AG09309 (cell line): Measurements from ENCODE around the gene HAPSTR1.

ENCODE experiments used
- DNase-seq: peaks from one replicate; pipeline ENCODE4 v3.0.0-alpha.2; 2010; ENCODE audit warnings: low read depth
- H3K4me3 ChIP-seq: 2 replicates; pipeline ENCODE4 v1.5.1; 2011; ENCODE audit warnings: mild to moderate bottlenecking, low read depth, low read length, moderate library complexity; ENCODE audit not compliant: control insufficient read depth
- CTCF ChIP-seq: IDR thresholded peaks from 2 replicates; pipeline ENCODE4 v1.5.1; 2011; ENCODE audit warnings: mild to moderate bottlenecking, low read depth, low read length, inconsistent platforms; ENCODE audit not compliant: insufficient read depth, control insufficient read depth; ENCODE audit errors: missing control alignments

Gene HAPSTR1

DNA sequence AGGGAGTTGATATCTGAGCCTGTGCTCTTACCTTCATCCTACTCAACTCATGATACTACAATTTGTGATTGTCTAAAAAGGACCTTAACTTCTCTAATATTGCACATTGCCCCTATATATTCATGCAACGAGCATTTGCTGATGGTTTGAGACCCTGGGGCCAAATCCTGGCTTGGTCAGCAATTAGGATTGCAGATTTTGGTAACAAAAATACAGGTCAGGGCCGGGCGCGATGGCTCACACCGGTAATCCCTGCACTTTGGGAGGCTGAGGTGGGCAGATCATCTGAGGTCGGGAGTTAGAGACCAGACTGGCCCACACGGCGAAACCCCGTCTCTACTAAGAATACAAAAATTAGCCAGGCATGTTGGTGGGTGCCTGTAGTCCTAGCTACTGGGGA is 35.4 kb upstream of the HAPSTR1 start:
- no peak for DNase-seq
- TF ChIP-seq CTCF: no peak
- no peak overlapping the region for H3K4me3 ChIP-seq

GRCh38 chr16:9058211-9058610 is 33.2 kb upstream of the HAPSTR1 start:
- no peak for TF ChIP-seq CTCF
- no peak overlapping the region for H3K4me3 ChIP-seq
- DNase-seq: no peak

DNA sequence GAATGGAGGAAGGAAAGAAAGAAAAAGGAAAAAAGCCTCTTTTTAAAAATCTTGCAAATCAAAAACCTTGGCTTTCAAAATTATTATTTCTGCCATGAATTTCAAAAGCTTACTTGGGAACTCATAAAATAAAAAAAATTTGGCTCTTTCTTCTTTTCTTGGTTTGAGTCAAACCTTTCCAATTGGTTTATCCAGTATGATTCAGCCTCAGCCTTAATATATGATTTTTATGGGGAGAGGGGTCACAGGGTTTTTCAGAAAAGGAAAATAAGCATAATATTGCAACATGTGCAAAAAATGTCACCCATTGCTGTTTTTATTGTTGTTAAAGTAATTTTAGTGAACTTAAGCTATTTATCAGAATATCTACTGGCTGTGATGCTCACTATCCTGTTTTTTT is 31.2 kb upstream of the HAPSTR1 start:
- H3K4me3 ChIP-seq: peak overlapping the region; percentile 10
- DNase-seq: no peak
- TF ChIP-seq CTCF: no peak

- DNase-seq: no peak
- TF ChIP-seq CTCF: no peak
- no peak overlapping the region for H3K4me3 ChIP-seq
These were observed 30.1 kb upstream of the HAPSTR1 start for GRCh38 chr16:9061358-9061813.

DNA sequence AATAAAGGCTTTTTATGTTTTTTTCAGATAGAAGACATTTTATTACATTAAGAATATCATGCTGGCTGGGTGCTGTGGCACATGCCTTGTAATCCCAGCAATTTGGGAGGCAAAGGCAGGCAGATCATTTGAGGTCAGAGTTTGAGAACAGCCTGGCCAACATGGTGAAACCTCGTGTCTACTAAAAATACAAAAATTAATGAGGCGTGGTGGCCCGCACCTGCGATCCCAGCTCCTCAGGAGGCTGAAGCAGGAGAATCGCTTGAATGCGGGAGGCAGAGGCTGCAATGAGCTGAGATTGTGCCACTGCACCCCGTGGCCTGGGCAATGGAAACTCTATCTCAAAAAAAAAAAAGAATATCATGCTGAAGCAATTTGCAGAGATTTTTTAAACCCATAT is 29.1 kb upstream of the HAPSTR1 start:
- no peak for TF ChIP-seq CTCF
- no peak for DNase-seq
- no peak overlapping the region for H3K4me3 ChIP-seq

GRCh38 chr16:9065077-9065476 is 26.4 kb upstream of the HAPSTR1 start:
- no peak overlapping the region for H3K4me3 ChIP-seq
- TF ChIP-seq CTCF: no peak
- DNase-seq: no peak

DNA sequence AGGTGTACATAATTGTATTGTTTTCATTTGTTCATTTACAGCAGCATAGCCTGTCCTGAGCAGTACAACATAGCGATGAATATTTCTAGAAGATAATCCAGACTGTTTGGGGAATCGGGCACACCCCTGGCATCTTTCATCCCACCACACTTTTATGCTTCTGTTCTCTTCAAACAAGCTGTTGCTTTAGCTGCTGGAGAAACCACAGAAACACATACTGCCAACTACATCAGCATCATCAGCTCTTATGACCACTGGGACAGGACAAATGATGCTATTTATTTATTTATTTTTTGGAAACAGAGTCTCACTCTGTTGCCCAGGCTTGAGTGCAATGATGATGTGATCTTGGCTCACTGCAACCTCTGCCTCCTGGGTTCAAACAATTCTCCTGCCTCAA is 22.6 kb upstream of the HAPSTR1 start:
- no peak for DNase-seq
- H3K4me3 ChIP-seq: no peak overlapping the region
- no peak for TF ChIP-seq CTCF
